T-helper 2 cell treated with Interferon-gamma antibody and Interleukin-4, amounts not matched to agents 100 ng/mL and 5 ng/mL, for 36 hours (primary cell): ENCODE measurements around the gene TUBA1A. TPM values are rescaled to one million over a fixed set of nuclear protein-coding genes. Genes with fewer than 3 reads are reported as not detected.
"Not testable (repeated sequence)": the region's sequence is repeated elsewhere in the genome, so short reads cannot be mapped to it uniquely, and the experiment has no call there.

Experiments used
- intact Hi-C: fragments of 100-400 bp; cut with micrococcal nuclease; formaldehyde crosslinking; loops from one replicate; pipeline ENCODE4 v1.15.1; 2023
- total RNA-seq: library from RNA; stranded (reverse); gene quantifications from 2 replicates; pipeline ENCODE4 v1.2.3, GENCODE V29; 2022

TUBA1A gene
- total RNA-seq, 1 donor from 2014 or later, result 90.7 TPM

GRCh38 chr12:49201595-49202295 lies 12.9 kb upstream of the TUBA1A start:
- intact Hi-C loops, result no loop called here

GRCh38 chr12:49200919-49201594 lies 12.2 kb upstream of the TUBA1A start:
- intact Hi-C loops, result no loop called here

- intact Hi-C loops, result no loop called here
Observed at GRCh38 chr12:49198431-49199155, 9.7 kb upstream of the TUBA1A start.

GRCh38 chr12:49197256-49197655 lies 8.4 kb upstream of the TUBA1A start:
- intact Hi-C loops, result no loop called here

GRCh38 chr12:49195736-49196135 lies 6.9 kb upstream of the TUBA1A start:
- intact Hi-C loops, result no loop called here

GRCh38 chr12:49193746-49194145 lies 4.9 kb upstream of the TUBA1A start:
- intact Hi-C loops, result not testable (repeated sequence)

GRCh38 chr12:49191498-49191897 lies 2.6 kb upstream of the TUBA1A start:
- intact Hi-C loops, result not testable (repeated sequence)

- intact Hi-C loops, result no loop called here
Observed at GRCh38 chr12:49190974-49191373, 2.1 kb upstream of the TUBA1A start.

- intact Hi-C loops, result loop anchor here (1.0 kb wide), 4 partner anchors 44 to 80 kb away; partner anchors contain the start of genes LMBR1L and TUBA1C
Observed at GRCh38 chr12:49189731-49190716, 1.1 kb upstream of the TUBA1A start.

- intact Hi-C loops, result loop anchor here (1.0 kb wide), 1 partner anchor 128 kb away; the partner anchor contains the start of gene KMT2D
Observed at GRCh38 chr12:49188201-49188915, 522 bp downstream of the TUBA1A start.

GRCh38 chr12:49187184-49187583 lies 1.7 kb downstream of the TUBA1A start:
- intact Hi-C loops, result no loop called here

GRCh38 chr12:49186307-49186706 lies 2.6 kb downstream of the TUBA1A start:
- intact Hi-C loops, result not testable (repeated sequence)

- intact Hi-C loops, result not testable (repeated sequence)
Observed at GRCh38 chr12:49184697-49185096, 4.2 kb downstream of the TUBA1A start.

GRCh38 chr12:49183214-49183950 lies 5.5 kb downstream of the TUBA1A start:
- intact Hi-C loops, result not testable (repeated sequence)

GRCh38 chr12:49174218-49174617 lies 14.7 kb downstream of the TUBA1A start:
- intact Hi-C loops, result no loop called here

GRCh38 chr12:49170924-49171323 lies 18.0 kb downstream of the TUBA1A start:
- intact Hi-C loops, result no loop called here

GRCh38 chr12:49165114-49165513 lies 23.8 kb downstream of the TUBA1A start:
- intact Hi-C loops, result no loop called here

- intact Hi-C loops, result not testable (repeated sequence)
Observed at GRCh38 chr12:49161901-49162300, 27.0 kb downstream of the TUBA1A start.

- intact Hi-C loops, result no loop called here
Observed at GRCh38 chr12:49161092-49161795, 27.6 kb downstream of the TUBA1A start.
